Left lung (tissue), 10 donors: ENCODE data around the gene AUTS2. TPM values are rescaled to one million over a fixed set of nuclear protein-coding genes. Genes with fewer than 3 reads are reported as not detected.

ENCODE experiments used
- ATAC-seq: fragments of 200-7000 bp; cut with Tn5 transposase; one replicate; pipeline ENCODE4 v1.9.1; 2020; ENCODE audit warnings: moderate library complexity
- DNase-seq, 4 donors: peaks; one replicate each; pipeline ENCODE4 v3.0.0-alpha.2; 2013 to 2020
- H3K27ac ChIP-seq, 2 donors: fragments of 200-600 bp; sonication (generic) in 1 of 2; one replicate each; pipeline versions ENCODE4 v1.5.0 to v1.8.0; 2020 to 2021
- H3K27me3 ChIP-seq, 2 donors: fragments of 200-600 bp; sonication (generic) in 1 of 2; one replicate each; pipeline versions ENCODE4 v1.5.0 to v1.8.0; 2020 to 2021
- H3K36me3 ChIP-seq, 2 donors: fragments of 200-600 bp; sonication (generic) in 1 of 2; one replicate each; pipeline versions ENCODE4 v1.5.0 to v1.8.0; 2020 to 2021
- H3K4me1 ChIP-seq, 2 donors: fragments of 200-600 bp; one replicate each; pipeline ENCODE4 v1.8.0; 2021
- H3K4me3 ChIP-seq, 2 donors: fragments of 200-600 bp; sonication (generic) in 1 of 2; one replicate each; pipeline versions ENCODE4 v1.5.0 to v1.8.0; 2020 to 2021; ENCODE audit warnings: mild to moderate bottlenecking in 1 of 2
- H3K9me3 ChIP-seq, 2 donors: fragments of 200-600 bp; sonication (generic) in 1 of 2; one replicate each; pipeline versions ENCODE4 v1.5.0 to v1.8.0; 2020 to 2021
- CTCF ChIP-seq, 2 donors: fragments of 200-600 bp; sonication (generic) in 1 of 2; IDR thresholded peaks; one replicate each; pipeline versions ENCODE4 v1.5.0 to v1.8.0; 2021; ENCODE audit warnings: antibody characterized with exemption in 2 of 2
- intact Hi-C, 2 donors: fragments of 100-400 bp; cut with DNase I; formaldehyde crosslinking; loops; one replicate each; pipeline versions ENCODE4 v1.11.2 to v1.14.2; 2022
- polyA plus RNA-seq, 6 donors: library from polyadenylated mRNA; unstranded; fragments of 120-200 nt; gene quantifications; one replicate each; pipeline ENCODE4 v1.2.1, GENCODE V29; 2013; ENCODE audit not compliant: insufficient read length in 6 of 6
- total RNA-seq, 2 donors: library from RNA; stranded (reverse); fragmentation: NEBNext Ultra II Directional; extraction: Animal tissue kit (Norgen Biotek cat#: 25700); gene quantifications; one replicate each; pipeline ENCODE4 v1.2.1, GENCODE V29; 2021
- donor health status: DM: no; HTN: yes; CAD: no.
- donor health status: DM: no; HTN: no; CAD: no.

The AUTS2 gene
- total and polyA plus RNA-seq, 8 donors = 40.4 to 119 (median 103) TPM

DNA sequence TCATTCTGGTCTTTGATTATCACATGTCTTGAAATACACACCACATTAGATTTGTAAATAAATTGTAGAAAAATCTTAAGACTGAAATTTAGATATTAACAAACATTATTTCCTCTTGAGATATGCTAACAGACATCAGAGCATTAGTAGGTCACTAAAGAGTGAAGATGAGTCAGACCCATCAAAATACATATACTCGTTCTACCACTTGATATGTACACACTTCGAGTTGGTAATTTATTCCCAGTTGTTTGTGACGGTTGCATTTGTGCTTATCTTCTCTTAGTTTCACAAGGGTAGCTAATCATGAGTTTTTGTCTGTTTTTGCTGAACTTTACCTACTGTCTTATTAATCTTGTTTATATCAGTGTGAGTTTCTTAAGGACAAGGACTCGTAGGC is 383.4 kb downstream of the AUTS2 start:
- Histone ChIP-seq H3K9me3 (no peaks in the 10 kb centered on the region), H3K27ac (no peak overlapping the region), H3K36me3 (no peaks in the 10 kb centered on the region), H3K4me3 (no peak overlapping the region), H3K4me1 (no peaks in the 10 kb centered on the region), H3K27me3 (no peaks in the 10 kb centered on the region)
- no peak for DNase-seq
- no peak for TF ChIP-seq CTCF (IDR thresholded peaks at IDR 0.05)
- ATAC-seq = no peak
- intact Hi-C loops = no loop called here

DNA sequence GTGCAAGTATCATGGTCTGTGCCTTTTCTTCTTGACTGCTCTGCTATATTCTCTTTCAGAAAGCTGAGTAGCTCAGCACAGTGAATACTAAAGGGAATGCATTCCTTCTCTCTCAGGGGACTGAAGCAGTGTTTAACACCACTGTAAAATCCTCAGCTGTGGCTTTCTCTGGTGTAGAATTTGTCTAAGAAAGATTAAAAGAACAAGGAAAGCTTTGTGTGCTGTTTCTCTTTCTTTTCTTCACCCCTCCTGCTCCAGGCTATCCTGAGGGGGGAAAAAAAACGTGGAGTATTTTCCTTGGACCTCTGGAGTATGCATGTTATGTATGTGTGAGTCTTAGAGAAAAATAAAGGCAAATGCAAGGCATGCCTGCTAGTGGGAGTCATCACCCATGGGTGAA is 383.9 kb downstream of the AUTS2 start:
- Histone ChIP-seq H3K4me3 (no peak overlapping the region), H3K27ac (no peak overlapping the region), H3K9me3 (no peaks in the 10 kb centered on the region), H3K4me1 (no peaks in the 10 kb centered on the region), H3K36me3 (no peaks in the 10 kb centered on the region), H3K27me3 (no peaks in the 10 kb centered on the region)
- ATAC-seq (no peak), DNase-seq (no peak)
- TF ChIP-seq CTCF (IDR thresholded peaks at IDR 0.05) = no peak
- intact Hi-C loops = no loop called here

DNA sequence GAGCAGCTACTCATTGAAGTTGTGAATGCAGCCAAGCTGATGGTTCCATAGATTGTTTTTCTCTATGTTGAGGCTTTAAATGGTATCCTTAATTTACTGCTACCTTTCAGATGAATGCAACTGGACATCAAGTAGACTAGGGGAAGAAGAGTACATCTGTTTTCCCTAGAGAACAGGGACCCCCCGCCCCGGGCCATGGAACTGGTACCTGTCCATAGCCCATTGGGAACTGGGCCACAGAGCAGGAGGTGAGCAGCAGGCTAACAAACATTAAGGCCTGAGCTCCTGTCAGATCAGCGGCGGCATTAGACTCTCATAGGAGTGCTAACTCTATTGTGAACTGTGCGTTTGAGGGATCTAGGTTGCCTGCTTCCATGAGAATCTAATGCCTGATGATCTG is 391.3 kb downstream of the AUTS2 start:
- H3K9me3 ChIP-seq = no peaks in the 10 kb centered on the region
- intact Hi-C loops = no loop called here
- H3K27me3 ChIP-seq = no peaks in the 10 kb centered on the region
- ATAC-seq (no peak), DNase-seq (peak in 1 of 4 donors; percentile 79)
- H3K4me1 ChIP-seq = no peaks in the 10 kb centered on the region
- no peak overlapping the region for H3K27ac ChIP-seq
- TF ChIP-seq CTCF (IDR thresholded peaks at IDR 0.05) = no peak
- H3K4me3 ChIP-seq = no peak overlapping the region
- no peaks in the 10 kb centered on the region for H3K36me3 ChIP-seq

- Histone ChIP-seq H3K9me3 (no peaks in the 10 kb centered on the region), H3K27me3 (no peaks in the 10 kb centered on the region), H3K36me3 (no peaks in the 10 kb centered on the region), H3K4me1 (no peaks in the 10 kb centered on the region), H3K27ac (no peak overlapping the region), H3K4me3 (no peak overlapping the region)
- intact Hi-C loops = no loop called here
- ATAC-seq = peak; percentile 19
- TF ChIP-seq CTCF (IDR thresholded peaks at IDR 0.05) = no peak
- no peak for DNase-seq
Measured at GRCh38 chr7:69992938-69993337, 394.7 kb downstream of the AUTS2 start.

GRCh38 chr7:69994218-69994617 is 395.9 kb downstream of the AUTS2 start:
- Histone ChIP-seq H3K27ac (no peak overlapping the region), H3K9me3 (no peaks in the 10 kb centered on the region), H3K27me3 (no peaks in the 10 kb centered on the region), H3K4me3 (no peak overlapping the region), H3K4me1 (no peaks in the 10 kb centered on the region), H3K36me3 (no peaks in the 10 kb centered on the region)
- intact Hi-C loops = no loop called here
- DNase-seq (no peak), ATAC-seq (no peak)
- no peak for TF ChIP-seq CTCF (IDR thresholded peaks at IDR 0.05)
